Adrenal gland (tissue), 12 donors: ENCODE measurements around the gene SNAP47. TPM values are rescaled to one million over a fixed set of nuclear protein-coding genes. Genes with fewer than 3 reads are reported as not detected.

Source experiments
- DNase-seq, 7 donors: peaks; one replicate each; pipeline ENCODE4 v3.0.0-alpha.2; 2019 to 2020
- H3K27ac ChIP-seq, 5 donors: fragments of 200-600 bp; sonication (generic) in 4 of 5; 1 replicate in 3 of 5; 2 replicates in 2 of 5; pipeline versions ENCODE4 v1.5.1 to v1.8.0; 2016 to 2020; ENCODE audit warnings: mild to moderate bottlenecking in 1 of 5
- H3K27me3 ChIP-seq: fragments of 200-600 bp; 2 replicates; pipeline ENCODE4 v1.8.0; 2021
- H3K36me3 ChIP-seq, 2 donors: fragments of 200-600 bp; replicated peaks in 1 of 2; 1 replicate in 1 of 2; 2 replicates in 1 of 2; pipeline versions ENCODE4 v1.5.1 to v1.8.0; 2018 to 2022
- H3K4me1 ChIP-seq, 2 donors: fragments of 200-600 bp; replicated peaks in 1 of 2; 1 replicate in 1 of 2; 2 replicates in 1 of 2; pipeline versions ENCODE4 v1.5.1 to v1.8.0; 2018 to 2021
- H3K4me3 ChIP-seq, 4 donors: fragments of 200-600 bp; sonication (generic) in 3 of 4; one replicate each; pipeline ENCODE4 v1.5.1; 2016 to 2018
- H3K9me3 ChIP-seq, 3 donors: fragments of 200-600 bp; sonication (generic) in 1 of 3; replicated peaks in 1 of 3; 1 replicate in 2 of 3; 2 replicates in 1 of 3; pipeline versions ENCODE4 v1.5.1 to v1.8.0; 2016 to 2021
- POLR2A ChIP-seq, 2 donors: fragments of 450-650 bp; IDR thresholded peaks; one replicate each; pipeline ENCODE4 v1.6.1; 2017; ENCODE audit warnings: antibody characterized with exemption in 2 of 2, mild to moderate bottlenecking in 2 of 2, moderate library complexity in 1 of 2
- WGBS, 4 donors: extraction: QIAGEN DNeasy Blood & Tissue Kit in 2 of 4; methylation state at CpG; one replicate each; pipeline versions ENCODE4 v1.1.5 to v1.1.7; 2013 to 2017; 5-methylcytosine and 5-hydroxymethylcytosine counted together
- intact Hi-C, 2 donors: fragments of 100-400 bp; cut with DNase I; formaldehyde crosslinking; loops; one replicate each; pipeline versions ENCODE4 v1.14.1 to v1.15.0; 2022 to 2023
- polyA plus RNA-seq, 3 donors: library from polyadenylated mRNA; stranded (reverse); fragments of 200-250 nt in 2 of 3; fragments of 350-450 nt in 1 of 3; fragmentation: Illumina TruSeq in 1 of 3; extraction: RNeasy Lipid Tissue Mini Kit (QIAGEN cat#74804) in 1 of 3; gene quantifications; one replicate each; pipeline ENCODE4 v1.2.3, GENCODE V29; 2013 to 2014
- total RNA-seq, 9 donors: library from RNA; depleted of rRNA in 4 of 9; stranded (reverse); fragments of >200 nt in 4 of 9; fragments of 120-200 nt in 1 of 9; fragmentation: NEBNext Ultra II Directional in 1 of 9; extraction: Animal tissue kit (Norgen Biotek cat#: 25700) in 1 of 9; gene quantifications; one replicate each; pipeline versions ENCODE4 v1.1.0 to v1.2.4, GENCODE V29; 2013 to 2023
- TF ChIP-seq, protein P1 (sequence below), 6 experiments: fragments of 450-650 bp in 4 of 6; fragments of 200-600 bp in 2 of 6; sonication (generic) in 1 of 6; IDR thresholded peaks; 1 replicate in 5 of 6; 2 replicates in 1 of 6; pipeline versions ENCODE4 v1.5.1 to v1.8.0; 2016 to 2021; ENCODE audit warnings: antibody characterized with exemption in 6 of 6, mild to moderate bottlenecking in 2 of 6, moderate library complexity in 1 of 6
- donor health status: healthy with polysubstance abuse.
- donor health status: Bipolar disorder and iron deficiency.
- donor health status: DM: yes; HTN: yes; CAD: no.
- donor health status: DM: no; HTN: no; CAD: no.
- donor health status: DM: no; HTN: no; CAD: no.
- donor health status: DM: yes; HTN: yes; CAD: no.

Gene SNAP47
- total and polyA plus RNA-seq, 12 donors: 24.5 to 216 (median 103) TPM

- Histone ChIP-seq H3K4me1 (no peaks in the 10 kb centered on the region), H3K27me3 (no peaks in the 10 kb centered on the region), H3K9me3 (no peaks in the 10 kb centered on the region), H3K27ac (no peak overlapping the region), H3K36me3 (no peaks in the 10 kb centered on the region), H3K4me3 (no peak overlapping the region)
- 71 to 92% (median 88%) methylated on average over 2 to 3 of the region's 3 CpGs for WGBS, 4 donors
- intact Hi-C loops: no loop called here
- no peak for DNase-seq
- no peak for TF ChIP-seq POLR2A (IDR thresholded peaks at IDR 0.05)
- TF ChIP-seq, protein P1, sequence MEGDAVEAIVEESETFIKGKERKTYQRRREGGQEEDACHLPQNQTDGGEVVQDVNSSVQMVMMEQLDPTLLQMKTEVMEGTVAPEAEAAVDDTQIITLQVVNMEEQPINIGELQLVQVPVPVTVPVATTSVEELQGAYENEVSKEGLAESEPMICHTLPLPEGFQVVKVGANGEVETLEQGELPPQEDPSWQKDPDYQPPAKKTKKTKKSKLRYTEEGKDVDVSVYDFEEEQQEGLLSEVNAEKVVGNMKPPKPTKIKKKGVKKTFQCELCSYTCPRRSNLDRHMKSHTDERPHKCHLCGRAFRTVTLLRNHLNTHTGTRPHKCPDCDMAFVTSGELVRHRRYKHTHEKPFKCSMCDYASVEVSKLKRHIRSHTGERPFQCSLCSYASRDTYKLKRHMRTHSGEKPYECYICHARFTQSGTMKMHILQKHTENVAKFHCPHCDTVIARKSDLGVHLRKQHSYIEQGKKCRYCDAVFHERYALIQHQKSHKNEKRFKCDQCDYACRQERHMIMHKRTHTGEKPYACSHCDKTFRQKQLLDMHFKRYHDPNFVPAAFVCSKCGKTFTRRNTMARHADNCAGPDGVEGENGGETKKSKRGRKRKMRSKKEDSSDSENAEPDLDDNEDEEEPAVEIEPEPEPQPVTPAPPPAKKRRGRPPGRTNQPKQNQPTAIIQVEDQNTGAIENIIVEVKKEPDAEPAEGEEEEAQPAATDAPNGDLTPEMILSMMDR (IDR thresholded peaks at IDR 0.05): no peak
Measured at GRCh38 chr1:227828786-227829185, 93.6 kb downstream of the SNAP47 start.

Other genes starting within 250 kb of the SNAP47 start
- 10 to 100 TPM in 2 of 9 donors, 1 to 10 TPM in 7; 4.2 to 14.0 (median 5.5) TPM for gene ZNF678, start 171.9 kb upstream of the SNAP47 start, total RNA-seq
- gene ZNF678, start 171.9 kb upstream of the SNAP47 start, polyA plus RNA-seq: 1 to 10 TPM in 2 of 3 donors, under 1 TPM in 1; 0.81 to 5.5 (median 1.9) TPM
- 10 to 100 TPM; 19.7 to 57.5 (median 29.2) TPM for gene JMJD4, start 133 bp upstream of the SNAP47 start, total RNA-seq
- gene JMJD4, start 133 bp upstream of the SNAP47 start, polyA plus RNA-seq: 10 to 100 TPM in 2 of 3 donors, 1 to 10 TPM in 1; 8.6 to 29.8 (median 25.7) TPM
- not detected for gene PRSS38, start 80.2 kb downstream of the SNAP47 start, total RNA-seq
- gene PRSS38, start 80.2 kb downstream of the SNAP47 start, polyA plus RNA-seq: not detected
- gene WNT9A, start 212.5 kb downstream of the SNAP47 start, total RNA-seq: 1 to 10 TPM in 5 of 9 donors, under 1 TPM in 4; 0.28 to 2.9 (median 1.6) TPM
- 1 to 10 TPM in 1 of 3 donors, under 1 TPM in 2; 0.18 to 1.1 (median 0.64) TPM for gene WNT9A, start 212.5 kb downstream of the SNAP47 start, polyA plus RNA-seq